ENCODE results near the gene COL13A1. TPM values are rescaled to one million over a fixed set of nuclear protein-coding genes. Genes with fewer than 3 reads are reported as not detected.

COL13A1 gene
- total and polyA plus RNA-seq, 2 of the 8 experiments (the other 6 are each of a cell fraction or from before 2014, with no cell fraction given): 2.6 to 5.2 TPM

- TF ChIP-seq CHD7 (IDR thresholded peaks at IDR 0.05; ENCODE audit: insufficient replicate concordance, low read length) (no peak), NANOG (IDR thresholded peaks at IDR 0.05; ENCODE audit: insufficient read depth, low read depth, low read length, poor library complexity, severe bottlenecking) (no peak), SUZ12 (IDR thresholded peaks at IDR 0.05; ENCODE audit: low read length) (no peak)
These were observed 95.7 kb downstream of the COL13A1 start (continued) for GRCh38 chr10:69897432-69897831.

All from H1 (cell line).